ENCODE data around the gene NRCAM. TPM values are rescaled to one million over a fixed set of nuclear protein-coding genes. Genes with fewer than 3 reads are reported as not detected.

NRCAM gene
- total RNA-seq, 1 experiment from 2014 or later = 0.38 TPM

GRCh38 chr7:108138911-108139310 lies 317.3 kb downstream of the NRCAM start:
- Histone ChIP-seq H3K36me3 (replicated peaks; ENCODE audit: control insufficient read depth, insufficient read depth, low read length) (no peaks in the 10 kb centered on the region), H3K27me3 (ENCODE audit: control insufficient read depth, insufficient read depth, low read length) (no peaks in the 10 kb centered on the region), H3K4me3 (ENCODE audit: insufficient read depth, low read depth, low read length) (no peak overlapping the region)
- no peak for DNase-seq

GRCh38 chr7:108137993-108138392 lies 318.2 kb downstream of the NRCAM start:
- Histone ChIP-seq H3K4me3 (ENCODE audit: insufficient read depth, low read depth, low read length) (no peak overlapping the region), H3K27me3 (ENCODE audit: control insufficient read depth, insufficient read depth, low read length) (no peaks in the 10 kb centered on the region), H3K36me3 (replicated peaks; ENCODE audit: control insufficient read depth, insufficient read depth, low read length) (no peaks in the 10 kb centered on the region)
- DNase-seq = no peak

- no peak for DNase-seq
- no peaks in the 10 kb centered on the region for H3K27me3 ChIP-seq (ENCODE audit: control insufficient read depth, insufficient read depth, low read length)
- H3K36me3 ChIP-seq (replicated peaks; ENCODE audit: control insufficient read depth, insufficient read depth, low read length) = no peaks in the 10 kb centered on the region
- H3K4me3 ChIP-seq (ENCODE audit: insufficient read depth, low read depth, low read length) = no peak overlapping the region
These were observed 319.2 kb downstream of the NRCAM start for GRCh38 chr7:108137040-108137439.

GRCh38 chr7:108136191-108136688 lies 320.0 kb downstream of the NRCAM start:
- no peak overlapping the region for H3K4me3 ChIP-seq (ENCODE audit: insufficient read depth, low read depth, low read length)
- no peaks in the 10 kb centered on the region for H3K27me3 ChIP-seq (ENCODE audit: control insufficient read depth, insufficient read depth, low read length)
- H3K36me3 ChIP-seq (replicated peaks; ENCODE audit: control insufficient read depth, insufficient read depth, low read length) = no peaks in the 10 kb centered on the region
- no peak for DNase-seq

GRCh38 chr7:108135446-108136190 lies 320.6 kb downstream of the NRCAM start:
- no peak for DNase-seq
- no peaks in the 10 kb centered on the region for H3K36me3 ChIP-seq (replicated peaks; ENCODE audit: control insufficient read depth, insufficient read depth, low read length)
- H3K27me3 ChIP-seq (ENCODE audit: control insufficient read depth, insufficient read depth, low read length) = no peaks in the 10 kb centered on the region
- no peak overlapping the region for H3K4me3 ChIP-seq (ENCODE audit: insufficient read depth, low read depth, low read length)

- no peaks in the 10 kb centered on the region for H3K36me3 ChIP-seq (replicated peaks; ENCODE audit: control insufficient read depth, insufficient read depth, low read length)
- DNase-seq = no peak
- H3K27me3 ChIP-seq (ENCODE audit: control insufficient read depth, insufficient read depth, low read length) = no peaks in the 10 kb centered on the region
- no peak overlapping the region for H3K4me3 ChIP-seq (ENCODE audit: insufficient read depth, low read depth, low read length)
These were observed 321.8 kb downstream of the NRCAM start for GRCh38 chr7:108134486-108134885.

GRCh38 chr7:108132551-108133265 lies 323.5 kb downstream of the NRCAM start:
- no peak overlapping the region for H3K4me3 ChIP-seq (ENCODE audit: insufficient read depth, low read depth, low read length)
- no peaks in the 10 kb centered on the region for H3K36me3 ChIP-seq (replicated peaks; ENCODE audit: control insufficient read depth, insufficient read depth, low read length)
- no peaks in the 10 kb centered on the region for H3K27me3 ChIP-seq (ENCODE audit: control insufficient read depth, insufficient read depth, low read length)
- DNase-seq = no peak

GRCh38 chr7:108130261-108130660 lies 326.0 kb downstream of the NRCAM start, which contains the start of gene LAMB4:
Gene LAMB4 (minus strand): TSS chr7:108130361. CDS start chr7:108123164, 7,197 bp downstream.
- Histone ChIP-seq H3K36me3 (replicated peaks; ENCODE audit: control insufficient read depth, insufficient read depth, low read length) (no peaks in the 10 kb centered on the region), H3K27me3 (ENCODE audit: control insufficient read depth, insufficient read depth, low read length) (no peaks in the 10 kb centered on the region), H3K4me3 (ENCODE audit: insufficient read depth, low read depth, low read length) (no peak within 1 kb of the TSS)

GRCh38 chr7:108129018-108129965 lies 326.9 kb downstream of the NRCAM start:
- DNase-seq = no peak
- Histone ChIP-seq H3K4me3 (ENCODE audit: insufficient read depth, low read depth, low read length) (no peak overlapping the region), H3K36me3 (replicated peaks; ENCODE audit: control insufficient read depth, insufficient read depth, low read length) (no peaks in the 10 kb centered on the region), H3K27me3 (ENCODE audit: control insufficient read depth, insufficient read depth, low read length) (no peaks in the 10 kb centered on the region)

More at GRCh38 chr7:108130261-108130660, 326.0 kb downstream of the NRCAM start, which contains the start of gene LAMB4:
- DNase-seq = no peak

GRCh38 chr7:108128514-108128913 lies 327.7 kb downstream of the NRCAM start:
- Histone ChIP-seq H3K4me3 (ENCODE audit: insufficient read depth, low read depth, low read length) (no peak overlapping the region), H3K27me3 (ENCODE audit: control insufficient read depth, insufficient read depth, low read length) (no peaks in the 10 kb centered on the region), H3K36me3 (replicated peaks; ENCODE audit: control insufficient read depth, insufficient read depth, low read length) (no peaks in the 10 kb centered on the region)
- no peak for DNase-seq

- H3K4me3 ChIP-seq (ENCODE audit: insufficient read depth, low read depth, low read length) = no peak overlapping the region
- no peaks in the 10 kb centered on the region for H3K27me3 ChIP-seq (ENCODE audit: control insufficient read depth, insufficient read depth, low read length)
- no peak for DNase-seq
- H3K36me3 ChIP-seq (replicated peaks; ENCODE audit: control insufficient read depth, insufficient read depth, low read length) = no peaks in the 10 kb centered on the region
These were observed 328.8 kb downstream of the NRCAM start for GRCh38 chr7:108127461-108127860.

- no peak overlapping the region for H3K4me3 ChIP-seq (ENCODE audit: insufficient read depth, low read depth, low read length)
- DNase-seq = no peak
- no peaks in the 10 kb centered on the region for H3K27me3 ChIP-seq (ENCODE audit: control insufficient read depth, insufficient read depth, low read length)
- no peaks in the 10 kb centered on the region for H3K36me3 ChIP-seq (replicated peaks; ENCODE audit: control insufficient read depth, insufficient read depth, low read length)
These were observed 331.4 kb downstream of the NRCAM start for GRCh38 chr7:108124820-108125219.

GRCh38 chr7:108122181-108122580 lies 334.1 kb downstream of the NRCAM start:
- Histone ChIP-seq H3K27me3 (ENCODE audit: control insufficient read depth, insufficient read depth, low read length) (no peaks in the 10 kb centered on the region), H3K36me3 (replicated peaks; ENCODE audit: control insufficient read depth, insufficient read depth, low read length) (no peaks in the 10 kb centered on the region), H3K4me3 (ENCODE audit: insufficient read depth, low read depth, low read length) (no peak overlapping the region)
- DNase-seq = no peak

- no peak for DNase-seq
- Histone ChIP-seq H3K36me3 (replicated peaks; ENCODE audit: control insufficient read depth, insufficient read depth, low read length) (no peaks in the 10 kb centered on the region), H3K4me3 (ENCODE audit: insufficient read depth, low read depth, low read length) (no peak overlapping the region), H3K27me3 (ENCODE audit: control insufficient read depth, insufficient read depth, low read length) (no peaks in the 10 kb centered on the region)
These were observed 335.3 kb downstream of the NRCAM start for GRCh38 chr7:108120933-108121332.
